GM21576 (cell line): Measurements from ENCODE around the gene PLIN4.
"Not testable (repeated sequence)": the region's sequence is repeated elsewhere in the genome, so short reads cannot be mapped to it uniquely, and the experiment has no call there.

ENCODE experiments used
- ATAC-seq: cut with Tn5 transposase; IDR thresholded peaks from one replicate; pipeline ENCODE4 v1.9.1; 2021; ENCODE audit warnings: mild to moderate bottlenecking, moderate library complexity; ENCODE audit not compliant: unreplicated experiment

PLIN4 gene

DNA sequence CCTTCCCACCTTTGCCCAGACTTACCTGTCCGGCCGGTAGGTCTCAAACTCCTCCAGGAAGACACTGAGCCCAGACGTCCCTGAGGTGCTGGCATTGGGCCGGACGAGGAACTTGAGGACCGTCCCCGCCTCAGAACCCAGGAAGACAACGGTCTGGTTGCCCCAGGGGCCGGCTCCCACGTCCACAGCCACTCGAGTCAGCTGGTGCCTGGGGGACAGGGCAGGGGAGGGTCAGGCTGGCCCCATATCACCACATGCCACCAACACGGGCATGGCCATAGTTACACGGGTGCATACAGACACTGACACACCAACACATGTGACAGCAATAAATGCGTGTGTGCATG, 29.9 kb upstream of the PLIN4 start:
- ATAC-seq, result no peak

DNA sequence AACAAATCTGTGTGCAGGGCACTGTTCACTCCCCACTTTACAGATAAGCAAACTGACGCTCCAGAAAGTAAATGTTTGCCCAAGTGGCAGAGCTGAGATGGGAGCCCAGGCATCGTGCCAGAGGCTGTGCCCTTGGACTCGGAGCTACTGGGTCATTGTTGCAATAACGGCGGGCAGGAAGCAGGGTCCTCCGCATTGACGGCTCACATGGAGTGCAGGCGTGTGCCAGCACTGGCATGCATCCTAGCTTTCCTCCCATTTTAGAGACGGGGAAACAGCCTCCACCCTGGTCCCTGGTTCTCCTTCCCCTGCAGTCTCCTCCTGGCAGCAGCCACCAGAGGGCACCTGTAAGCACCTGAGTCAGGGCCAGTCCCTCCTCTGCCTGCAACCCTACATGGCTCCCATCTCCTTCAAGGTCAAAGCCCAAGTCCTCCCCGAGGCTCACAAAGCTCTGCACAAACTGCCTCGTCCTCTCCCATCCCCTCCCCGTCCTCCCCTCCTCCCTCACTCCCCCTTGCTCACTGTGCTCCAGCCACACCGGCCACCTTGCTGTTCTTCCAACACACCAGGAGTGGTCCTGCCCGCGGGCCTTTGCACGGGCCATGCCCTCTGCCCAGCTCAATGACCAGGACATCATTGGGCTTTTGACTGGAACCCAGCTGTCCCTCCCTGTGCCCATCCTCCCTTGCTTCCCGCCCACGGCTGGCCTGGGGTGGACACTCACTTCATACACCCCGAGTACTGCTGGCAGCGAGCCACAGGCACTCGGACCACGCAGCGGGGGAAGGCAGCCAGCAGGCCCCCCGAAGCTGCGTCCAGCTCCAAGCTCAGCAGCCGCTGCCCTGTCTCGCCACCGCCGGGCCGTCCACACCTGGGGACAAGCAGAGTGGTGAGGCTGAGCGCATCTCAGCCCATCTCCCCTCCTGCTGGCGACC, 29.3 kb upstream of the PLIN4 start:
- ATAC-seq, result no peak

DNA sequence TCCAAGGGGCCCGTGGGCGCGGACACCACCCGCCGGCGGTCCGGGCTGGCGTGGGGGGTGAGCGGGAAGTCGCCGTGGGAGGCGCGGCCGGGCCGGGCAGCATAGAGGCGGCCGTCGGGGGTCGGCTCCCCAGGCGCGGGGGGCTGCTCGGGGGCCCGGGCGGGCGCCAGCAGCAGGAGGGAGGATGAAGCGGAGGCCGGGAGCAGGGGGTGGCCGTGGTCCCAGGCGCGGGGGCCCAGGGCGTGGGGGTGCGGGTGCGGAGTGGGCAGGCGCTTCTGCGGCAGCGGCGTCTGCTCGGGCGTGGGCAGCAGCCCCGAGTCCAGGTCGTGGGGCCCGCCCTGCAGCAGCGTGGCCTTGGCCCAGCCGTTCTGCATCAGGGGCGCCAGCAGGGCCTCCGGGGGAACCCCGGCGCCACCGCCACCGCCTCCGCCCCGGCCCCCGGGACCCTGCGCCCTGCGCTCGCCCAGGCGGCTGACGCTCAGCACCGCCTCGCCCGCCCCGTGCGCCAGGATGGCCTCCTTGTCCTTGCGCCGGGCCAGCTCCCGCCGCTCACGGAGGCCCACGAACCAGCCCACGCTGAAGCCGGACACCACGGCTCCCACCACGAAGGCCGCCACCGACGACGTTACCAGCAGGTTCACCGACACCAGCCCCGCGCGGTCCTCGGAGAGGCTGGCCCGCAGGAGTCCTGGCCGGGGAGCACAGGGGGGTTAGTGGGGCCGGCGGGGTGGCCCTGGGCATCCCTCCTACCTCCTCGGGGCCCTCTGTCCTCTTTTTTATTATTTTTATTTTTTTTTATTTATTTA, 25.8 kb upstream of the PLIN4 start:
- no peak for ATAC-seq

DNA sequence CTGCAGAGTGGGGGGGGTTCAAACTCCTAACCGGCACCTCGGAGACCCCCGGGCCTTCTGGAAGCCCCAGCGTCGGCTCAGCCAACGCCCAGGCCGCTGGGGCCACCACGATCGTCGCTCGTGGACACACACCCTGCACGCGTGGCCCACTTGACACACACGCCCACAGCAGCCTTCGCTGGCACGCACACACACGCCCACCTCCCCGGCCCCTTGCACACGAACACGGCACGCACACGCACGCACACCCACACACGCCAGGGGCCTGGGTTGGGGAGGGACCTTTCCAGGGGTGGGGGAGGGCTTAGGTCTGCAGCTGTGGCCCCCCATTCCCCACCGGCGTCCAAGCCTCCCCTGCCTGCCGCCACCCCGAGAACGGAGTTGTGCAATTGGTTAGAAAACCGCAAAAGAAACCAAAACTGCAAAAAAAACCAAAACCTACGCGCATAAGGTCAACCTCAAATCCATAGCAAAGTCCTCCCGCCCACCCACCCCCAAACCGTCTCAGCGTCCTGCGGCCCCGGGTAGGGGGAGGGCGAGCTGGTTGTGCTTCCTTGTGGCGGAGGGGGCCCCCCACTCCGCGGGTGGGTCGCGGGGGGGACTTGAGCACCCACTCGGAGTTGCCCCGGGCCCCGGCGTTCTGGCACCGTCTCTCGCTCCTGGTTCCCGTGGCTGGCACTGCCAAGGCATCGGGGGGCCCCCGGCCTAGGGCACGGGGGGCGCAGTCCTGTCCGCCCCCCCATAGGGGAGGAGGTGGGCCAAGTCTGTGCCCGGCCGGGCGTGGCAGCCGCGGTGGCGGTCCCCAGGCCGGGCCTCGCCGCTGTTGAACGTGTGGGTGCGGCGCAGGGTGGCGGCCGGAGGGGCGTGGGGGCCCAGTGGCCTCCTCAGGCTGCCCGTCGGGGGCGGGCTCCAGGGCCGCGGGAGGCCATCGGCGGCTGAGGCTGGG, 24.9 kb upstream of the PLIN4 start:
- no peak for ATAC-seq

DNA sequence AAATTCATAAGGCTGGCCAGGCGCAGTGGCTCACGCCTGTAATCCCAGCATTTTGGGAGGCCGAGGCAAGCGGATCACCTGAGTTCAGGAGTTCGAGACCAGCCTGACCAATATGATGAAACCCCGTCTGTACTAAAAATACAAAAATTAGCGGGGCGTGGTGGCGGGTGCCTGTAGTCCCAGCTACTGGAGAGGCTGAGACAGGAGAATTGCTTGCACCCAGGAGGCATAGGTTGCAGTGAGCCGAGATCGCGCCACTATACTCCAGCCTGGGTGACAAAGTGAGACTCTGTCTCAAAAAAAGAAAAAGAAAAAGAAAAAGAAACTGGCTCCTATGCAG, 23.5 kb upstream of the PLIN4 start:
- not testable (repeated sequence) for ATAC-seq

DNA sequence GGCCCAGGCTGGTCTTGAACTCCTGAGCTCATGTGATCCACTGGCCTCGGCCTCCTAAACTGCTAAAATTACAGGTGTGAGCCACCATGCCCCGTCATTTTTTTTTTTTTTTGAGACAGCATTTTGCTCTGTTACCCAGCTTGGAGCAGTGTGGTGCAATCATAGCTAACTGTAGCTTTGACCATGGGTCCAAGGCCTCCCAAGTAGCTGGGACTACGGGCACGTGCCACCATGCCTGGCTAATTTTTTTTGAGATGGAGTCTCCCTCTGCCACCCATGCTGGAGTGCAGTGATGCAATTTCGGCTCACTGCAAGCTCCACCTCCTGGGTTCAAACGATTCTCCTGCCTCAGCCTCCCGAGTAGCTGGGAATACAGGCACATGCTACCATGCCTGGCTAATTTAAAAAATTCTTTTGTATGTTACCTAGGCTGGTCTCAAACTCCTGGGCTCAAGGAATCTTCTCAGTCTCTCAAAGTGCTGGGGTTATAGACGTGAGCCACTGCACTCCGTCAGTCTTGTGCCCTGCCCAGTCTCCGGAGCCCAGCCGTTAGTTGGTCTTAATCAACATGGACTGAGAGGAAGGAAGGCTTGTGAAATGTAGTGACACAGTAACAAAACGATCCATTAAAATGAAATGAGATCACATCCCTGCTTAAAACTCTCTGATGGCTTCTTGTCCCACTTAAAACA, 23.0 kb upstream of the PLIN4 start:
- no peak for ATAC-seq

DNA sequence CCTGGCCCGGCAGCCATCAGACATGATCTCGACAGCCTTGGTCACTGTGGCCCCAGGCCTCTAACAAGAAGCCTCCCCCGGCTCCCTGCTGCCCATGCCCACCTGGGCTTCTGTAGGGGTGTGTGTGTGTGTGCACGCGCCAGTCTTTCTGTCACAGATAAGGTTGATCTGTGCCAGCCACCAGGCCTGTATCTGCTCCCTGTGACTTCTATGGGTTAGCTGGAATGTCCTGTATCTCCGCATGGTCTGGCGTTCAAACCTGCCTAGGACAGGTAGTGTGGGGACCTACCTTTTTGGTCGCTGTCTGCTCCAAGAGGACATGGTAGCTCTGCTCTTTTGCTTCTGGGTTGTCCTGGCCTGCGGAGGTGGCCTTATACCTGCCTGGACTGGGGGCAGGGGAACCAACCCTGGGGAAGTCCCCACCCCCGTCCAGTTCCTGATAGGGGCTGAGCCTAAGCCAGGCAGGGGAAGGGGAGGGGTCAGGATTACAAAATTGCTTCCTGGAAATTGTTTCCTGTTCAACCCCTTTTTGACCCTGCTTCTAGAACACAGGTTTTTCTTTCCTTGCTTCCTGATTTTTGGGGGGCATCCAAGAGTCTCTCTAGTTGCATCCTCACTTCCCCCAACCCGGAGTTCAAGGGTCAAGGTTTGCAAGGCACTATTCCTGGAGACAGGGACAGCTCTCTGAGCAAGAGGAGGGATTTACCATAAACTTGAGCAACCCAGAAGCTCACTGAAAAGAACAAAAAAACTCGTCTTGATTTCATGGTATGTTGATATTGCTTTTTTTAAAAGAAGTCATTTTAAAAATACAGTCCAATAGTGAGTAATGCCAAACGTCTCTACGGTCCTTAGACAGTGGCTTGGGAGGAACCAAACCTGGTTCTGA, 21.7 kb upstream of the PLIN4 start, which contains the start of gene LRG1:
Gene LRG1, minus strand, starts transcription at position 344 of the 889 bp plus-strand sequence. Its CDS starts 23 bp downstream, at position 321.
- no peak for ATAC-seq

DNA sequence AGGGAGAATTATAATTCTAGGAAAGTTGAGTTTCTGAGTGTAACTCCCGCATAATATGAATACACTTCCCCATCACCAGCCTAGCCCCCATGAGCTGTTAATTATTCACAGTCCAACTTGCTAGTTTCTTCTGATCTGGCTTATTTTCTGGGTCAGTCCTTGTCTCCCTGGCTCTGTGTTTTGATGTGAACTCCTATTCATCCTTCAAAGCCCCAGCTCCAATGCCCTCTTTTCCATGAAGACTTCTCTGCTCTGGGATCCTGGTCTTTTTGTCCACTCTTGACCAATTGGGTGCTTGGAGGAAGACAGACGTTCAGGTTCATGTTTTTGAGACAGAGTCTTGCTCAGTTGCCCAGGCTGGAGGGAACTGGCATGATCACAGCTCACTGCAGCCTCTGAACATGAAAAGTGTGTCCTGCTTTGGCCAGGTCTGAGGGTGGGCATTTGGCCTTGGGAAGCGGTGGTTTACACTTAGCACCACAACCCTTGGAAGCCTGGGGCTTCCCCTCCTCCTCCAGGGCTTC, 20.9 kb upstream of the PLIN4 start:
- no peak for ATAC-seq

DNA sequence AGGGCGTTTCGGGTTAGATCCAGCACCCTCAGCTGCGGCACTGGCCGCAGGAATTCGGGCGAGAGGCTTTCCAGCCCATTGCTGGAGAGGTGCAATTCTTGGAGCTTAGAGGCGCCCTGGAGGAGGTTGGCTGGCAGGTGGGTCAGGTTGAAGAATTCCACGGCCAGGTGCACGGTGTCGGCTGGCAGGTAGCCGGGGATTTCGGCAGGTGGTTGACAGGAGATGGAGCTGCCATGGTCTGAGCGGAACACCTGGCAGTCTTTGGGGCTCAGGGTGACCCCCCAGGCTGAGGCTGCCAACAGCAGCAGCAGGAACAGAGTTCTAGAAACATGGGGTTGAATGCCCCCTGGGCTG, 20.3 kb upstream of the PLIN4 start:
- ATAC-seq, result no peak

DNA sequence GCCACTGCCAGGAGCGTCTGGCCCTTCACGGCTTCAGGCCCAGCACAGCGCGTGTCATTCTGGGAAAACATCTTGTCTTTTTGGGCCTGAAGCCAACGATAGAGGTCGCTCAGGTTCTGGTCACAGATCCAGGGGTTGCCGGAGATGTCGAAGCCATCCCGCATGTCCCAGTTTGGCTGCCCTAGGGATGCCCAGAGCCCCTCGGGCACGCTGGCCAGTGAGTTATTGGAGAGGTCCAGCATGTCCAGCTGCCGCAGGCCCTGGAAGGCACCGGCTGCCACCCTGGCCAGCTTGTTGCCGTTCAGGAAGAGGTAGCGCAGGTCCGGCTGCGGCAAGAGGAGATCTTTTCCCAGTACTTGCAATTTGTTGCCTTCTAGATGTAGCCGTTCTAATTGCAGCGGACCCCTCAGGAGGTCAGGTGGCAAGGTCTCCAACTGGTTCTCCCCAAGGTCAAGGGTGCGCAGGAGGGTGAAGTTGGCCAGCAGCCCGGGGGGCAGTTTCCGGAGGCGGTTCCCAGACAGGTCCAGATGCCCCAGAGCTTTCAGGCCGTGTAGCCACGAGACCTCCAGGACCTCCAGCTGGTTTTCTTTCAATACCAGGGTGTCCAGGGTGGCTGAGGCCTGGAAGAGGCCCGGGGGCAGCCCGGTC, 19.8 kb upstream of the PLIN4 start:
- ATAC-seq, result no peak

DNA sequence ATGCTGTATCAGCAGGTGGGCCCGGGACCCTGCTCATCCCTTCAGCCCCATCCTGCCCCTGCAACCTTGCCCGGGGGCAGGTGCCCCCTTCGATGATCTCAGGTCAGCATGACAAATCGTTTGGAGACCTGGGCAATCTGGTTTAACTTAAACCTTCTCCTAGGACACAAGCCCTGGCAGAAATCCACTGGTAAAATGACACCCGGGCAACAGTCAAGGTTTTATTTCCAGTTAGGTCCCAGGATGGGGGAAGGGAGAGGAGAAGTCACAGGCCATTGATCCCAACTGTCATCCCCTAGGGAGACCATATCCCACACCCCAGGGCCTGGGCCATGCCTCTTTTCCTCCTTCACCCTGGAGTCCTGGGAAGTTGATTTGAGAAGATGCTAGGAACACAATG, 18.5 kb upstream of the PLIN4 start:
- no peak for ATAC-seq

DNA sequence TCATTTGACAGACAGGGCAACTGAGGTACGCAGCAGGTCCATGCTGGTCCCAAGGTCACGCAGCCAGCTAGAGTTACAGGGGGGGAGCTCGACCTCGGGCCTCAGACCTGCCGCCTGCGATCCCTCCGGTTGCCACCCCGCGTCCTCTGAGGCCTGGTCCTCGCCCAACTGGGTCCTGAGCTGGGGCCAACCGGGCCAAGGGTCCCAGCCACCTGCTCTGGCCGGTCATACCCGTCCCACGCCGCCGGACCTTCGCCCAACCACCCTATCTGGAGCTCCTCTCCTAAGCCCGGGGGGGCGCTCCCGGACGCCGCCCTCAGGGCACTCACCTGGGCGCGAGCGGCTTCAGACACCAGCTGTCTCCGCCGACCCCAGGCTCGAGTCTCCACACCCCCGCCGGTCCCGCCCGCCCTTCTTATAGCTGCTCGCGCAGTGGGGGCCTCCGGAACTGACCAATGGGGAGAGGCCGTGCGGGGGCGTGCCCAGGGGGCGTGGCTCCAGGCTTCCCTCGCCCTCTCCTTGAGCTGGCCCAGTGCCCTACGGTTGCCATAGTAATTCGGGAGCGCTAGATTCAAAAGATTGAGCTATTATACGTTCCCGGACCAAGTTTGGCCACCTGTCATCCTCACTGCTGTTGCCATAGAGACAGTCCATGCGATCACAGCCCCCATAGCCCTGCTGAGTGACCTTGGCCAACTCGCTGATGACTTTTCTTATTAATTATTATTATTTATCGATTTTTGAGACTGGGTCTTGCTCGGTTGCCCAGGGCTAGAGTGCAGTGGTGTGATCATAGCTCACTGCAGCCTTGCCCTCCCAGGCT, 16.8 kb upstream of the PLIN4 start, which contains the start of gene PLIN5:
Gene PLIN5, minus strand, starts transcription at position 389 of the 823 bp plus-strand sequence. CDS start 1,150 bp downstream, outside the sequence.
- ATAC-seq, result no peak

DNA sequence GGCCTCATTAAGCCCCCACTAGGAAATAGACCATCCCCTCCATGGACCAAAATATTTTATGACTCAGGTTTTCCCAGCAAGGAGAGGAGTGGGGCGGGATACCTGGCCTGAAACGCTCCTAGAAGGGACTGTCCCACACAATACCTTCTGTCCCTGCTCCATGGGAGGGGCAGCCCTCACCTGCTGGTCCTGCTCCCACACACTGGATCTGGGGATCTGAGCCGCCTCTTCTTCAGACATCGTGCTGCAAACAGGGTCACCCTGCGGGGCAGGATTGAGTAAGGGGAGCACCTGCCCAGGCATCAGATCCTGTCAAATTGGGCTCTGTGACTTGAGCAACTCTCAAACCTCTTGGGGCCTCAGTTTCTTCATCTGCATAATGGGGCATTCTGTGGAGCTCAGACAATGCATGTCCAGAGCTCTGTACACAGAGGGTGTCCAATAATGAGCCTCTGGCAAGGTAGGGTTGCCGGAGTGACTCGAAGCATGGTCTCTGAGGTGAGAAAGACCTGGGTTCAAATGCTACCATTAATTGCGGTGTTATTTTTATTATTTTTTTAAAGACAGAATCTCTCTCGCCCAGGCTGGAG, 15.6 kb upstream of the PLIN4 start:
- ATAC-seq, result no peak

DNA sequence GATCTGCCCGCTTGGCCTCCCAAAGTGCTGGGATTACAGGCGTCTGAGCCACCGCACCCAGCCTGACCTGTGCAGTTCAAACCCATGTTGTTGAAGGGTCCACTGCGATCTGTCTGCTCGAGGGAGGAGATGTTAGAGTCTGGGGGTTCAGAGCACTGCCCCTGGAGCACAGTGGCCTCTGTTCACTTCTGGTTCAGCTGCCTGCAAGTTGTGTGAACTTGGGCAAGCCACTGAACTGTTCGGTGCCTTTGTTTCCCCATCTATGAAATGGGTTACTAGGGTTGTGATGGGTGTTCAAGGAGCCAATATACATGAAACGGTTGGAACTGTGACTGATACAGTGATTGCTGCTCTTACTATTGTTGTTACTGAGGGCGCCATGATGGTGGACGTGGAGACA, 15.0 kb upstream of the PLIN4 start:
- no peak for ATAC-seq

DNA sequence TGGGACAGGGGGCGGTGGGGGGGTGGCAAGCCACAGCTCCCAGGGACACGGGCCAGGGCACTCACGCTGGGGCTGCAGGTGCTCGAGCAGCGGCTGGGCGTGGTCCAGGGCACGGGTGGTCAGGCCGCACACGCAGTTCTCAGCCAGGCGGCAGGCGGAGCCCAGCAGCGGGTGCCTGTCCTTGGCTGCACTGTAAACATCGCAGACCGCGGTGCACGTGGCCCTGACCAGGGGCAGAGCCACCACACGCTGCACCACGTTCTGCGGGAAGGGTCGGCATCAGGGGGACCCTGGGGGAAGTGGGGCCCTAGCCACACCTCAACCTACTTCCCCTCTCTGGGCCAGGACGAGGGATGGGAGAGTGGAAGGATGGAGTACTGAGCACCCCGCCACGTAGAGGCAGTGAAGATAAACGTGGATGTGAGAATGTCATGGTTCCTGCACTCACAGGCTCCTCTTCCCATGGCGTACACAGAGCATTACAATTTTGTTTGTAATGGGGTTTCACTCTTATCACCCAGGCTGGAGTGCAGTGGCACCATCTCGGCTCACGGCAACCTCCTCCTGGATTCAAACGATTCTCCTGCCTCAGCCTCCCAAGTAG, 13.4 kb upstream of the PLIN4 start:
- no peak for ATAC-seq

DNA sequence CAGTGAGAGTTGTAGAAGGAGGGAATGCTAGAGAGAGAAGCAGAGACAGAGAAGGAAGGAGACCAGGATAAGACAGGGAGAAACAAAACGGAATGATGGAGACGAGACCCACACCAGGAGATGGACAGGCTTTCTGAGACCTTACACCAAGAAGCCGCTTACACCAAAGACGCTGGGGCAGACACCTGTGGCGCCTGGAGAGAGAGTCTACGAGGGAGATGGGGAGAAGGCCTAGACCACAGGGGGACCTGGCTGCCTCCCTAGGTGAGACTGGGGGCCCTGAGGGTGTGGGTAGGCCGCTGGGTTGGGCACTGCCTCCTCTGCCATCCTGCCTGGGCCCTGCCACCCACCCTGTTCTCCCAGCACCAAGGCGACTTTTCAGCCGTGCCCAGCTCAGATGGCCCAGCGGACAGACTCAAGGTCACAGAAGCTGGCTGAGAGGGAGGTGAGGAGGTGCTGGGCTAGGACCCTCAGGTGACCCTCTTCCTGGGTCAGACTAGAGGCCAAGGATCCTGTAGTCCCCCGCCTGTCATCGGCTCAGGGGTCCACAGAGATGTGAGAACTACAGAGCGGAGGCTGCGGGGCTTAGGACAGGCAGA, 11.7 kb upstream of the PLIN4 start:
- no peak for ATAC-seq

DNA sequence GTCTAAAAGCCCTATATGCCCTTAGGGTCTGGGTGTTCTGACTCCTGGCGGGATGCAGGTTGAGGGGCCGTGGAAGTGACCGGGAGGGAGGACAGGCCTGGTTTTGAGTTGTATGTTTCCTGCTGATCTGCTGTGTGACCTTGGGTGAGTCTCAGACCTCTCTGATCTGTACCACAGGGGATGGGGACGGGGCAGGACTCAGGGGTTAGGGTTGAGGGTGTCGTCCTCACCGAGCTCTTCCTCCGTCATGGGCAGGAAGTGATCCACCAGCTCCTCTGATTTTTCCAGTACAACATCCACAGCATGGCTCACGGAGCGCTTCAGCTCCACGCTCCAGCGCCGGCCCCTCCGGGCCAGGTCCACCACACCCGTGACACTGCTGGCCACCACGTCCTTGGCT, 10.6 kb upstream of the PLIN4 start:
- ATAC-seq, result no peak
